Testis (tissue), 3 donors: ENCODE results near the gene INF2. TPM values are rescaled to one million over a fixed set of nuclear protein-coding genes. Genes with fewer than 3 reads are reported as not detected.

Experiments used
- DNase-seq: peaks from one replicate; pipeline ENCODE4 v3.0.0-alpha.2; 2019
- H3K27ac ChIP-seq, 2 donors: fragments of 200-600 bp; sonication (generic); one replicate each; pipeline ENCODE4 v1.5.1; 2019
- H3K27me3 ChIP-seq: fragments of 200-600 bp; sonication (generic); one replicate; pipeline ENCODE4 v1.5.1; 2019
- H3K36me3 ChIP-seq: fragments of 200-600 bp; sonication (generic); one replicate; pipeline ENCODE4 v1.5.1; 2017; ENCODE audit warnings: low read depth; ENCODE audit errors: missing control alignments
- H3K4me1 ChIP-seq: fragments of 200-600 bp; sonication (generic); one replicate; pipeline ENCODE4 v1.5.1; 2019
- H3K4me3 ChIP-seq, 2 donors: fragments of 200-600 bp; sonication (generic); one replicate each; pipeline ENCODE4 v1.5.1; 2017 to 2019
- H3K9me3 ChIP-seq: fragments of 200-600 bp; sonication (generic); one replicate; pipeline ENCODE4 v1.5.1; 2017
- CTCF ChIP-seq, 3 experiments: fragments of 450-650 bp in 2 of 3; fragments of 200-600 bp in 1 of 3; sonication (generic) in 1 of 3; IDR thresholded peaks; one replicate each; pipeline ENCODE4 v1.5.1; 2016 to 2019; ENCODE audit warnings: antibody characterized with exemption in 3 of 3, mild to moderate bottlenecking in 2 of 3, moderate library complexity in 1 of 3
- POLR2A ChIP-seq: fragments of 450-650 bp; IDR thresholded peaks from one replicate; pipeline ENCODE4 v1.6.1; 2017; ENCODE audit warnings: antibody characterized with exemption, mild to moderate bottlenecking, moderate library complexity
- WGBS, 2 donors: methylation state at CpG; one replicate each; pipeline ENCODE4 v1.1.5; 2018; 5-methylcytosine and 5-hydroxymethylcytosine counted together
- intact Hi-C: fragments of 100-400 bp; cut with DNase I; formaldehyde crosslinking; loops from one replicate; pipeline ENCODE4 v1.15.1; 2023; ENCODE audit warnings: low total_unique reads
- polyA plus RNA-seq: library from polyadenylated mRNA; stranded (reverse); fragments of 350-450 nt; fragmentation: Illumina TruSeq; extraction: RNeasy Lipid Tissue Mini Kit (QIAGEN cat#74804); gene quantifications from one replicate; pipeline ENCODE4 v1.2.3, GENCODE V29; 2014; ENCODE audit warnings: low read depth, low replicate concordance; ENCODE audit not compliant: insufficient read depth
- total RNA-seq, 2 donors: library from RNA; depleted of rRNA; stranded (reverse); fragments of >200 nt; gene quantifications; one replicate each; pipeline ENCODE4 v1.2.3, GENCODE V29; 2016

INF2 gene
- total and polyA plus RNA-seq, 3 donors from 2014 or later = 50.5 to 328 (median 244) TPM

GRCh38 chr14:104657563-104658324, 31.7 kb upstream of the INF2 start:
- Histone ChIP-seq H3K36me3 (no peaks in the 10 kb centered on the region), H3K27me3 (no peaks in the 10 kb centered on the region), H3K4me1 (no peaks in the 10 kb centered on the region), H3K27ac (no peak overlapping the region), H3K4me3 (no peak overlapping the region), H3K9me3 (no peaks in the 10 kb centered on the region)
- no peak for TF ChIP-seq POLR2A
- TF ChIP-seq CTCF (IDR thresholded peaks at IDR 0.05) = no peak
- 70 to 77% methylated on average over 16 to 17 of the region's 17 CpGs for WGBS, 2 donors
- intact Hi-C loops = no loop called here
- DNase-seq = no peak

- intact Hi-C loops = no loop called here
- no peak overlapping the region for H3K27ac ChIP-seq
- H3K36me3 ChIP-seq = no peaks in the 10 kb centered on the region
Observed at GRCh38 chr14:104658325-104658712, 31.1 kb upstream of the INF2 start.

GRCh38 chr14:104659146-104659545, 30.3 kb upstream of the INF2 start:
- Histone ChIP-seq H3K27me3 (no peaks in the 10 kb centered on the region), H3K27ac (no peak overlapping the region), H3K4me1 (no peaks in the 10 kb centered on the region), H3K36me3 (no peaks in the 10 kb centered on the region), H3K9me3 (no peaks in the 10 kb centered on the region), H3K4me3 (no peak overlapping the region)
- no peak for DNase-seq
- TF ChIP-seq POLR2A = no peak
- WGBS, 2 donors = 74 to 83% methylated on average over 1 to 5 of the region's 5 CpGs
- intact Hi-C loops = no loop called here

More at GRCh38 chr14:104658325-104658712, 31.1 kb upstream of the INF2 start:
- H3K27me3 ChIP-seq = no peaks in the 10 kb centered on the region
- 95% methylated on average over 12 to 15 of the region's 15 CpGs for WGBS, 2 donors
- no peaks in the 10 kb centered on the region for H3K4me1 ChIP-seq
- TF ChIP-seq CTCF (IDR thresholded peaks at IDR 0.05) (no peak), POLR2A (no peak)
- H3K9me3 ChIP-seq = no peaks in the 10 kb centered on the region
- no peak overlapping the region for H3K4me3 ChIP-seq
- no peak for DNase-seq

GRCh38 chr14:104659764-104660523, 29.5 kb upstream of the INF2 start:
- no peak for DNase-seq
- 48 to 55% methylated on average over 8 to 43 of the region's 43 CpGs for WGBS, 2 donors
- Histone ChIP-seq H3K36me3 (no peaks in the 10 kb centered on the region), H3K27ac (no peak overlapping the region), H3K4me1 (no peaks in the 10 kb centered on the region), H3K9me3 (no peaks in the 10 kb centered on the region), H3K27me3 (no peaks in the 10 kb centered on the region), H3K4me3 (no peak overlapping the region)
- TF ChIP-seq POLR2A (no peak), CTCF (IDR thresholded peaks at IDR 0.05) (no peak)
- intact Hi-C loops = no loop called here

- no peak overlapping the region for H3K27ac ChIP-seq
- intact Hi-C loops = no loop called here
Observed at GRCh38 chr14:104660597-104660996, 28.8 kb upstream of the INF2 start.

More at GRCh38 chr14:104660597-104660996, 28.8 kb upstream of the INF2 start:
- WGBS, 2 donors = 76 to 90% methylated on average over 12 of the region's 13 CpGs
- H3K4me1 ChIP-seq = no peaks in the 10 kb centered on the region
- DNase-seq = no peak
- H3K4me3 ChIP-seq = no peak overlapping the region
- TF ChIP-seq CTCF (IDR thresholded peaks at IDR 0.05) (no peak), POLR2A (no peak)
- no peaks in the 10 kb centered on the region for H3K9me3 ChIP-seq
- no peaks in the 10 kb centered on the region for H3K27me3 ChIP-seq
- H3K36me3 ChIP-seq = no peaks in the 10 kb centered on the region
